Measurements from ENCODE around the gene MAP3K6. TPM values are rescaled to one million over a fixed set of nuclear protein-coding genes. Genes with fewer than 3 reads are reported as not detected.

Gene MAP3K6
- total RNA-seq, 1 experiment from 2014 or later, result 7.7 TPM

DNA sequence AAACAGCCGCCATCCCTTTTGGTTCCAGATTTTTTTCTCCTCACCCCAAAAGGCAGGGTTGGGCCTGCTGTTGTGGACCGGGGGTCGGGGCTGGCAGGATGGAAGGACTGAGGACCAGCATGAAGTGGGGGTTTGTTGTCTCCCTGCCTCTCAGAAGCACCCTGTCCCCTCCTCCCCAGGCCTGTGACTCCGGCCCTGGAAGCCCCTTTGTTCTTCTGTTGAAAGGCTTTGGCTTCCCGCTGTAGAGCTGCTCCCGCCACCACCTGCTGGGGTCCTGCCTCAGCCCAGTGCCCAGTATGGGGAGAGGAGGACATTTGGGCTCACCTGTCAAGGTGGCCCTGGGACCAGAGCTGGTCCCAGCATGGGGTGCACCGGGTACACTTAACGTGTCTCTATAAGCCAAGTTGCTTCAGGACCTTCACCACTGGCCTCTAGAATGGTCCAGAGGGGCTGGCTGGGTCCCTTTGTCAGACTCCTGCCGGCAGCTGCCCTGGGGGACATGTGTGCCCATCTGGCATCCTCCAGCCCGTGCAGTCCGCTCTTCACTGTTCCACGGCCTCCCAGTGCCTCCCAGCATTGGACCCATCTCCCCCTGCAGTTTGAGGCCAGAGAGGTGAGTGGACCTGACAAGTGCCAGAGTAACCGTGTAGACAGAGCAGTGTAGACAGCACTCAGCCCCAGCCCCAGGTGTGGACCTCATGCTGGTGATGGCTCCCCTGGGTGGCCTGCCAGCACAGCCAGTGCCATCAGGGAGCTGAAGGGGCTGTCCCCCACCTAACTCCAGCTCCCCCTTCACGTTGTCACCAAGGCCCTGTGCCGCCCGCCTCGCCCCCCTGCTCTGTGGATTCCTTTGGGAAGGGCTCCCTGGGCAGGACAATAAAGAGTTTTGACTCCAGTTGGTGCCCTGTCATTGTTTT, 31.0 kb downstream of the MAP3K6 start:
- Histone ChIP-seq H2BK15ac (ENCODE audit: low read depth, low read length) (no peak overlapping the region), H2BK12ac (ENCODE audit: insufficient read length, low read depth, low read length) (no peak overlapping the region), H2BK5ac (ENCODE audit: insufficient read length, low read length) (no peak overlapping the region), H3K23ac (ENCODE audit: insufficient read length, low read depth, low read length) (no peak overlapping the region), H4K5ac (ENCODE audit: insufficient read length, low read depth, low read length) (no peak overlapping the region), H3T11ph (ENCODE audit: low read length) (no peak overlapping the region), H2AK5ac (ENCODE audit: insufficient read length, low read length) (no peak overlapping the region), H3K27ac (ENCODE audit: insufficient read length, low read depth, low read length) (no peak overlapping the region), H4K8ac (replicated peaks; ENCODE audit: insufficient read length, low read depth, low read length) (no peak overlapping the region), H3K4ac (ENCODE audit: low read depth, low read length) (no peak overlapping the region), H3K9me3 (ENCODE audit: control insufficient read depth, low read depth, low read length) (no peaks in the 10 kb centered on the region), H3K79me2 (ENCODE audit: insufficient read depth, low read length) (no peaks in the 10 kb centered on the region), H3K18ac (ENCODE audit: insufficient read length, low read depth, low read length) (no peak overlapping the region), H3K4me1 (ENCODE audit: insufficient read depth, low read length) (no peaks in the 10 kb centered on the region), H2BK20ac (ENCODE audit: low read depth, low read length, poor library complexity, severe bottlenecking) (no peak overlapping the region), H2BK120ac (ENCODE audit: low read depth, low read length, poor library complexity, severe bottlenecking) (no peak overlapping the region), H3K4me2 (ENCODE audit: insufficient read depth, insufficient read length, low read length) (no peak overlapping the region), H3K79me1 (ENCODE audit: insufficient read depth, low read depth, low read length, poor library complexity, severe bottlenecking) (no peaks in the 10 kb centered on the region), H2AFZ (ENCODE audit: low read length) (no peak overlapping the region), H3K56ac (ENCODE audit: insufficient read length, low read depth, low read length) (no peak overlapping the region), H4K91ac (ENCODE audit: insufficient read length, low read depth, low read length) (no peak overlapping the region), H3K14ac (ENCODE audit: insufficient read depth, low read length) (no peak overlapping the region), H4K20me1 (ENCODE audit: control insufficient read depth, insufficient read depth, insufficient read length) (no peaks in the 10 kb centered on the region), H3K9ac (ENCODE audit: extremely low read depth, insufficient read length, low read length) (no peak overlapping the region), H3K23me2 (ENCODE audit: insufficient read length, low read depth, low read length, poor library complexity, severe bottlenecking) (no peaks in the 10 kb centered on the region), H3K27me3 (ENCODE audit: insufficient read depth, low read length) (no peaks in the 10 kb centered on the region)
- H3K4me1 Mint-ChIP-seq, result peaks cover 13 to 16% of the 10 kb centered on the region in 2 experiments
- no CpG with 5 or more reads among the region's 17 CpGs for WGBS (ENCODE audit: extremely low coverage, insufficient read length, low lambda C conversion rate)
- no peak overlapping the region for H3K27ac Mint-ChIP-seq
- H3K9me3 Mint-ChIP-seq, result no peaks in the 10 kb centered on the region
- peaks cover 25 to 56% (median 46%) of the 10 kb centered on the region in 3 experiments; a peak in 6 of 7 replicates for H3K36me3 Mint-ChIP-seq (ENCODE audit: insufficient read depth in 1 of 3, low read depth in 3 of 3)
- H3K27me3 Mint-ChIP-seq (ENCODE audit: low read depth), result peaks cover 2% of the 10 kb centered on the region; the same call in 1 of the 2 replicates
- no peak overlapping the region; a peak in 1 of 5 replicates for H3K4me3 Mint-ChIP-seq
- TF ChIP-seq, protein P1, sequence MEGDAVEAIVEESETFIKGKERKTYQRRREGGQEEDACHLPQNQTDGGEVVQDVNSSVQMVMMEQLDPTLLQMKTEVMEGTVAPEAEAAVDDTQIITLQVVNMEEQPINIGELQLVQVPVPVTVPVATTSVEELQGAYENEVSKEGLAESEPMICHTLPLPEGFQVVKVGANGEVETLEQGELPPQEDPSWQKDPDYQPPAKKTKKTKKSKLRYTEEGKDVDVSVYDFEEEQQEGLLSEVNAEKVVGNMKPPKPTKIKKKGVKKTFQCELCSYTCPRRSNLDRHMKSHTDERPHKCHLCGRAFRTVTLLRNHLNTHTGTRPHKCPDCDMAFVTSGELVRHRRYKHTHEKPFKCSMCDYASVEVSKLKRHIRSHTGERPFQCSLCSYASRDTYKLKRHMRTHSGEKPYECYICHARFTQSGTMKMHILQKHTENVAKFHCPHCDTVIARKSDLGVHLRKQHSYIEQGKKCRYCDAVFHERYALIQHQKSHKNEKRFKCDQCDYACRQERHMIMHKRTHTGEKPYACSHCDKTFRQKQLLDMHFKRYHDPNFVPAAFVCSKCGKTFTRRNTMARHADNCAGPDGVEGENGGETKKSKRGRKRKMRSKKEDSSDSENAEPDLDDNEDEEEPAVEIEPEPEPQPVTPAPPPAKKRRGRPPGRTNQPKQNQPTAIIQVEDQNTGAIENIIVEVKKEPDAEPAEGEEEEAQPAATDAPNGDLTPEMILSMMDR (conservative IDR thresholded peaks at IDR 0.05), result no peak
- DNase-seq, result no peak

All from H9 (cell line).